GF-D8 (cell line): Measurements from ENCODE around the gene KRTAP4-3.
"Not testable (repeated sequence)": the region's sequence is repeated elsewhere in the genome, so short reads cannot be mapped to it uniquely, and the experiment has no call there.

Experiments
- DNase-seq: peaks from one replicate; lab custom pipeline; 2025; lab: John Stamatoyannopoulos, UW

KRTAP4-3 gene

GRCh38 chr17:41168121-41168520 lies at the start of gene KRTAP4-3:
Gene KRTAP4-3, minus strand, starts transcription at chr17:41168221. Its CDS starts 49 bp downstream, at chr17:41168172.
- no peak for DNase-seq

DNA sequence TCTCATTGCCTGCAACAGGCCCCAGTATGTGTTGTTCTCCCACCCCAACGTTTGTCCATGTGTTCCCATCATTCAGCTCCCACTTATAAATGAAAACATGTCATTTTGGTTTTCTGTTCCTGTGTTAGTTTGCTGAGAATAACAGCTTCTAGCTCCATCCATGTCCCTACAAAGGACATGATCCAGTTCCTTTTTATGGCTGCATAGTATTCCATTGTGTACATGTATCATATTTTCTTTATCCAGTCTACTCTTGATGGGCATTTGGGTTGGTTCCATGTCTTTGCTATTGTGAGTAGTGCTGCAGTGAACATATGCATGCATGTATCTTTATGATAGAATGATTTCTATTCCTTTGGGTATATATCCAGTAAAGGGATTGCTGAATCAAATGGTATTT lies 47.7 kb upstream of the KRTAP4-3 start:
- DNase-seq = no peak

DNA sequence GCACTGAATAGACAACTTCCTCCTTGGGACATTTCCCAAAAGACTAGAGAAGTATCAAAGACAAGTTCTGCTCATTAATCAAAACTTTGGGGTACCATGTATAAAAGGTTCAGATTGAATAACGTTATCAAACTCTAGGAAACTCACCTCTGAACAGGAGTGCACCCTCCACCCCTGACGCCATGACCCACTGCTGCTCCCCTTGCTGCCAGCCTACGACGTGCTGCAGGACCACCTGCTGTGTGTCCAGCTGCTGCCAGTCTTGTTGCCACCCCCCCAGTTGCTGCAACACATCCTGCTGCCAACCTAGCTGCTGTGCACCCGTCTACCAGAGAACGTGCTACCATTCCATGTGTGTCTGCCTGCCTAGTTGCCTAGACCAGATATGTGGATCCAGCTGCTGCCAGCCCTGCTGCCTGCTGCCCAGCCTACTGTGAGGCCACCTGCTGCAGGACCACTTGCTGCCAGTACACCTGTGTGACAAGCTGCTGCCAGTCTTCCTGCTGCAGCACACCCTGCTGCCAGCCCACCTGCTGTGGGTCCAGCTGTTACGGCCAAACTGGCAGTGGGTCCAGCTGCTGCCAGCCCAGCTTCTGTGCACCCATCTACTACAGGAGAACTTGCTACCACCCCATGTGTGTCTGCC lies 44.6 kb upstream of the KRTAP4-3 start:
- no peak for DNase-seq

- DNase-seq = no peak
Observed at GRCh38 chr17:41211845-41212466, 43.9 kb upstream of the KRTAP4-3 start.

- no peak for DNase-seq
Observed at GRCh38 chr17:41199421-41200078, 31.5 kb upstream of the KRTAP4-3 start.

DNA sequence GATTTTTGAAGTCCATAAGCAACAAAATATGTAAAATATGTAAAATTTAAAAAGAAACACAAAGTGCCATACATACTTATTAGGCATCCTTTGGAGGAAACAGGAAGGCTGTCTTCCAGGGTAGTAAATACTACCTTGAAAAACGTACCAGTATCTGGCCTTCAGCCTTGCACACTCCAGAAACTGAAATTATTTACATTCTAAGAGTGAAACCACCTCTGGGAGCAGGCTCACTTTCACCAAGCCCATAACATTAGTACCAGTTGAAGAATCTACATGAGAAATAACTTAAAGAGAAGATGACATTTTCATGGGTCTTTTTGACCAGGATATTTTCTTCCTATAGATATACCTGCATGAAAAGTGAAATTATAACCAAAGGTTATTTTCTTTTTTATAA lies 28.0 kb upstream of the KRTAP4-3 start:
- DNase-seq = no peak

DNA sequence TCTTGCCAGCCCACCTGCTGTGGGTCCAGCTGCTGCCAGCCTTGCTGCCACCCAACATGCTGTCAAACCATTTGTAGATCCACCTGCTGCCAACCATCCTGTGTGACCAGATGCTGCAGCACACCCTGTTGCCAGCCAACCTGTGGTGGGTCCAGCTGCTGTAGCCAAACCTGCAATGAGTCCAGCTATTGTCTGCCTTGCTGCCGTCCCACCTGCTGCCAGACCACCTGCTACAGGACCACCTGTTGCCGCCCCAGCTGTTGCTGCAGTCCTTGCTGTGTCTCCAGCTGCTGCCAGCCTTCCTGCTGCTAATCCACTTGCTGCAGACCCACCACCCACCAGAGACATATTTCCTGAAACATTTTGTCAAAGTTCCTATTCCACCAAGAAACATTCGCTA lies 22.3 kb upstream of the KRTAP4-3 start:
- no peak for DNase-seq

- DNase-seq = not testable (repeated sequence)
Observed at GRCh38 chr17:41189837-41190318, 21.9 kb upstream of the KRTAP4-3 start, which contains the start of gene KRTAP9-1. Gene KRTAP9-1, plus strand, starts transcription at chr17:41189887. Its CDS starts 0 bp downstream, at chr17:41189887.

DNA sequence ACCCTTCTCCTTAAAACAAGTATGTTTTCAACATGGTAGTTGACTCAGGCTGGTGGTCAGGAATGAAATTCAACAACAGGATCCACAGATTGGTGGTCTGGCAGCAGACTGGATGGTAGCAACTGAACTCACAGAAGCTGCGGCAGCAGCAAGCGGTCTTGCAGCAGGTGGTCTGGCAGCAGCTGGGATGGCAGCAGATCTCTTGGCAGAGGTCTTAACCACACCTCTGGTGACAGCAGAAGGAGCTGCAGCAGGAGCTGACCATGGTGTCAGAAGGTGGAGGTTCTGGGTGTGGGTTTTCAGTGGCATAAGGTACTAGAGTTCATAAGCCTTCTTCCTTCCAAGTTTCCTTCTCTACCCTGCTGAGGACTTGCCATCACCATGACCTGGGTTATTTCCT lies 18.9 kb upstream of the KRTAP4-3 start:
- no peak for DNase-seq

GRCh38 chr17:41185001-41185400 lies 17.0 kb upstream of the KRTAP4-3 start:
- no peak for DNase-seq

DNA sequence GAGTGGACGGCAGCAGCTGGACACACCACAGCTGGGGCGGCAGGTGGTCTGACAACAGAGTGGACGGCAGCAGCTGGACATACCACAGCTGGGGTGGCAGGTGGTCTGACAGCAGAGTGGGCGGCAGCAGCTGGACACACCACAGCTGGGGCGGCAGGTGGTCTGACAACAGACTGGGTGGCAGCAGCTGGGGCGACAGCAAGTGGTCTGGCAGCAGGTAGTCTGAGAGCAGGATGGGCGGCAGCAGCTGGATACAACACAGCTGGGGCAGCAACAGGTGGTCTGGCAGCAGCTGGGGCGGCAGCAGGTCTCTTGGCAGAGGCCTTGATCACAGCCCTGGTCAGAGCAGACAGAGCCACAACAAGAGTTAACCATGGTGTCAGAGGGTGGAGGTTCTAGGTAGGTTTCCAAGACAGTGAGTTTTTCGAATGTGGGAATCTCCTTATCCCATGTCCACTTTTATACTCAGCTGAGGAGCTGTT lies 16.5 kb upstream of the KRTAP4-3 start, which contains the start of gene KRTAP4-1:
KRTAP4-1 (minus strand) TSS at position 432 of the 482 bp plus-strand sequence; CDS start at position 375, 57 bp downstream.
- no peak for DNase-seq

GRCh38 chr17:41178843-41179616 lies 11.0 kb upstream of the KRTAP4-3 start:
- no peak for DNase-seq

GRCh38 chr17:41178341-41178740 lies 10.3 kb upstream of the KRTAP4-3 start:
- DNase-seq = no peak

GRCh38 chr17:41177727-41178271 lies 9.8 kb upstream of the KRTAP4-3 start, which contains the start of gene KRTAP4-2:
Gene KRTAP4-2, minus strand, starts transcription at chr17:41178221. Its CDS starts 57 bp downstream, at chr17:41178164.
- DNase-seq = no peak

GRCh38 chr17:41176744-41177387 lies 8.8 kb upstream of the KRTAP4-3 start:
- no peak for DNase-seq

- no peak for DNase-seq
Observed at GRCh38 chr17:41171886-41172285, 3.9 kb upstream of the KRTAP4-3 start.

- no peak for DNase-seq
Observed at GRCh38 chr17:41167561-41167960, 460 bp downstream of the KRTAP4-3 start.

DNA sequence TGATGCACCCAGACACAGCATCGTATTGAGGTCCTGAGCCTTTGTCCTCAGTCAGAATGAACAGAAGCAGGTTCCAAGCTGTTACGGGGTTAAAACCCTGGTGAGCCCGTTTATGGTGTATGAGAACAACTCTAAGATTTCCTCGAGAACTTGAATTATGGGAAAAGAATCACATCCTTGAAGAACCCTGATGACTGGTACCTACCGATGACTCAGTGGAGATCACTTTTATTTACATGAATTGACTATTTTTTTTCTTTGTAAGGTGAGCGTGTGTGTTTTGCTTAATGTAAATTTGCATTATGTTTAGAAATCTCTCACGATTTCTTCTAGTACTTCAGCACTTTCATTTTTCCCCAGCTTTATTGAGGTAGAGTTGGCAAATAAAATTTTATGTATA lies 4.2 kb downstream of the KRTAP4-3 start:
- no peak for DNase-seq

DNA sequence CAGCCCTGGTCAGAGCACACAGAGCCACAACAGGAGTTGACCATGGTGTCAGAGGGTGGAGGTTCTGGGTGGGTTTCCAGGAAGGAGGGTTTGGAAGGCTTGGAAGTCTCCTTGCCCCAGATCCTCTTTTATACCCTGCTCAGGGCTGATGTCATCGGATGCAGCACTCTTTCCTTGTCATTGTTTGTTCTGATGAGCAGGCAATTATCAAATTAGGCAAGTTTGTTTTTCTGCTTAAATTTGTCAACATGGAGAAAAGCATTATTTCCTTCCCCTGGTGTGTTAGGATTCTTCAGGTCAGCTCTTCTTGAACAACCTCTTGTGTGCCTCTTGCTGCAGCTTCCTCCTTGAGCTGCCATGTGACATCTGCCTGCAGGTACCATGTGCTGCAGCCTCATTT lies 7.4 kb downstream of the KRTAP4-3 start, which contains the start of gene KRTAP4-4:
KRTAP4-4 (minus strand) TSS at position 101 of the 400 bp plus-strand sequence; CDS start at position 44, 57 bp downstream.
- DNase-seq = no peak

DNA sequence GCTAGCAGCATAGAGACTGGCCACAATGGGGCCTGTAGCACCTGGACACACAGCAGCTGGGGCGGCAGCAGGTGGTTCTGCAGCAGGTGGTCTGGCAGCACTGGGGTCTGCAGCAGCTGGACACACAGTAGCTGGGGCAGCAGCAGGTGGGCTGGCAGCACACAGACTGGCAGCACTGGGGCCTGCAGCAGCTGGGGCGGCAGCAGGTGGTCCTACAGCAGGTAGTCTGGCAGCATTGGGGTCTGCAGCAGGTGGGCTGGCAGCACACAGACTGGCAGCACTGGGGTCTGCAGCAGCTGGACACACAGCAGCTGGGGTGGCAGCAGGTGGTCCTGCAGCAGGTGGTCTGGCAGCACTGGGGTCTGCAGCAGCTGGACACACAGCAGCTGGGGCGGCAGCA lies 7.8 kb downstream of the KRTAP4-3 start:
- DNase-seq = not testable (repeated sequence)

DNA sequence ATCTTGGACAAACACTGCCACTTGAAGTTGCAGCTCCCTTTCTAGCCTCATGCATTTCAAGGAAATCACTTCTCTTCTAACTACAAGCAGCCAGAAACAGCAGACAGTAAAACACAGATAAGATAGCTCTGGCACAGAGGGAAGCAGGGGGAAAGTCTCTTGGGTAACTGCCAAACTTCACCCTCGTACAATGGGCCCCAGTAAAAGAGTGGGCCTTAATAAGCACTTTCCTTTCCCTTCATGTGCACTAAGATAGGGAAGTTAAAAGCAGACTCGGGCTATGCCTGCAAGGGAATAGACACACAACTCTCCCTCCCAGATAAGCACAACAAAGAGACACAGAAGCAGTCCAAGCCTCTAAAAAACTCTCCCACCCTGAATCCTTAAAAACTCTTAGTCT lies 14.2 kb downstream of the KRTAP4-3 start:
- DNase-seq = no peak
